HG02610 (cell line): ENCODE data around the gene SLBP.

Source experiments
- ATAC-seq: cut with Tn5 transposase; IDR thresholded peaks from one replicate; pipeline ENCODE4 v1.9.1; 2021; ENCODE audit warnings: mild to moderate bottlenecking, moderate library complexity; ENCODE audit not compliant: unreplicated experiment

The SLBP gene

GRCh38 chr4:1656132-1656531 is 56.0 kb downstream of the SLBP start:
- no peak for ATAC-seq

- no peak for ATAC-seq
Measured at GRCh38 chr4:1655676-1656075, 56.4 kb downstream of the SLBP start.

GRCh38 chr4:1655081-1655480 is 57.0 kb downstream of the SLBP start:
- ATAC-seq = no peak

GRCh38 chr4:1654216-1654955 is 57.7 kb downstream of the SLBP start:
- ATAC-seq = no peak

GRCh38 chr4:1653776-1654175 is 58.3 kb downstream of the SLBP start:
- ATAC-seq = no peak

- ATAC-seq = no peak
Measured at GRCh38 chr4:1652088-1652487, 60.0 kb downstream of the SLBP start.

GRCh38 chr4:1651609-1652008 is 60.5 kb downstream of the SLBP start:
- no peak for ATAC-seq

GRCh38 chr4:1648962-1649361 is 63.2 kb downstream of the SLBP start:
- no peak for ATAC-seq

- no peak for ATAC-seq
Measured at GRCh38 chr4:1647432-1647831, 64.7 kb downstream of the SLBP start.

- ATAC-seq = no peak
Measured at GRCh38 chr4:1646690-1647089, 65.4 kb downstream of the SLBP start.

GRCh38 chr4:1644891-1645657 is 67.0 kb downstream of the SLBP start:
- ATAC-seq = no peak

- ATAC-seq = no peak
Measured at GRCh38 chr4:1643971-1644735, 68.0 kb downstream of the SLBP start.
